Activated gamma-delta T cell treated with Interleukin-2 at 50 U/mL for 16 hours (primary cell): ENCODE measurements around the gene AGRP.

Experiments
- DNase-seq: peaks from one replicate; pipeline ENCODE4 v3.0.0-alpha.2; 2020

Gene AGRP

GRCh38 chr16:67445126-67445426 is 38.3 kb downstream of the AGRP start:
- no peak for DNase-seq

- DNase-seq, result no peak
Observed at GRCh38 chr16:67444259-67445125, 38.9 kb downstream of the AGRP start.

- DNase-seq, result no peak
Observed at GRCh38 chr16:67443265-67443664, 40.1 kb downstream of the AGRP start.

DNA sequence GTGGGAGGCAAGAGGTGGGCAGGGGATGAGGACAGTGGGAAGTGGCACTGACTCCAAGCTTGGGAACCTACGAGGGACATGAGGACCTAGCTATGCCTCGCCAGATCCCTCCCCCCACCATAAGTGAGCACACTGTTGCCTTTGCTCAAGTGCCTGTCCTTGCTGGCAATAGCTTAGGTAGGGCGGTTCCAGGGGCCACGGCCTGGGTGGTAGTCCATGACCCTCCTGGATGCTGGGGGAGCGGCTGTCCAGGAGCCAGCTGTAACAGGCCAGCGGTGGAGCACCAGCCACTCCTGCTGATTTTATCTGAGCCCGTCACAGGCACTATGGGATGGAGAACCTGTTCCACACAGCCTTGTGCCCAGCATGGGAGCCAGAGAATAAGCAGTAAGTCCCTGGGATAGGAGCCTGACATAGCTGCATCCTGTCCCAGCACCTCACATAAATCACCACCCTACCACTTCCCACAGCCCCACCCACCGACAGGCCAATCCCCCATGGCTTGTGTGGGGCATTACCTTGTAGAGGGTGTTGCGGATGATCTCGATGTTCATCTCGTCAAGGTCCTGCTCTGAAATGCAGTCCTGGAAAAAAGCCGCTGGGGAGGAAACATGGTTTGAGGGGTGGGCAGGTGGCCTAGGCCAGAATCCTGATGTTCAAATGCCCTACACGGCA is 40.6 kb downstream of the AGRP start:
- no peak for DNase-seq

- no peak for DNase-seq
Observed at GRCh38 chr16:67441907-67442306, 41.4 kb downstream of the AGRP start.

GRCh38 chr16:67441271-67441753 is 42.0 kb downstream of the AGRP start:
- no peak for DNase-seq

GRCh38 chr16:67438824-67439393 is 44.4 kb downstream of the AGRP start:
- no peak for DNase-seq

GRCh38 chr16:67438098-67438791 is 45.1 kb downstream of the AGRP start:
- no peak for DNase-seq

DNA sequence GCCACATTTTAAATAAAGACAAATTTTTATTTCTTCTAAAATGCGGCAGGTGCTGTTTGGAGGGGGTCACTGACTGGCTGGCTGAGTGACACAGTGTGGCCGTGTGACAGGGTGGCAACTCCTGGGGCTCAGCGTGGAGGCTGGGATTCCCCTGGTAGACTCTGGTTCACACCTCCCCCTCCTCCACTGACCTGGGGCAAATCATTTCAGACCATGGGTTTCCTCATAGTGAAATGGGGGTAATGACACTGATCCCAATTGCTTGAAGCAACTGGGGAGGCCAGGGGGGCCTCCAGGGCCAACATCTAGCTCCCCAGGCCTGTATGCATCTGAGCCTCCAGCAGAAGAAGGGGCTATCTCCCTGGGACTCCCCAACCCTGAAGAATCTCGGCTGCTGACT is 45.8 kb downstream of the AGRP start:
- DNase-seq, result no peak

GRCh38 chr16:67436640-67437193 is 46.6 kb downstream of the AGRP start:
- no peak for DNase-seq

- DNase-seq, result no peak
Observed at GRCh38 chr16:67435758-67436164, 47.6 kb downstream of the AGRP start.

GRCh38 chr16:67433131-67433719 is 50.1 kb downstream of the AGRP start:
- DNase-seq, result no peak
